ENCODE data around the gene GDF10.

DNA sequence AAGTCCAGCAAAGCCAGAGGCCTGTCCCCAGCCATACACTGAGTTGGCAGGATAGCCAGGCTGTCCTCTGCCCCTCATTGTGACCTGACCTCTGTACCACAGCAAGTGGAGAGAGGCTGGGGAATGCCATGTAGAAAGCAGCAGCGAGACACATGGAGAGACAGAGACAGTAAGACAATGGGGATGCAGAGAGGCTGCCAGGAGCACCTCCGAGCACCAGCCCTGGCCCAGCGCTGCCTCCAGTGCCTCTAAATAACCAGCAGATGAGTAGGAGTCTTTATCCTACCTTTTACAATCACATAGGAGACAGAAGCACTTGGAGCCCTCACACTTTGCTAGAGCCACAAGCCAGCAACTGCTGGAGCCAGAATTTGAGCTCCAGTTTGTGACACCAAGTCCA lies 30.4 kb downstream of the GDF10 start:
- TF ChIP-seq, protein P1, sequence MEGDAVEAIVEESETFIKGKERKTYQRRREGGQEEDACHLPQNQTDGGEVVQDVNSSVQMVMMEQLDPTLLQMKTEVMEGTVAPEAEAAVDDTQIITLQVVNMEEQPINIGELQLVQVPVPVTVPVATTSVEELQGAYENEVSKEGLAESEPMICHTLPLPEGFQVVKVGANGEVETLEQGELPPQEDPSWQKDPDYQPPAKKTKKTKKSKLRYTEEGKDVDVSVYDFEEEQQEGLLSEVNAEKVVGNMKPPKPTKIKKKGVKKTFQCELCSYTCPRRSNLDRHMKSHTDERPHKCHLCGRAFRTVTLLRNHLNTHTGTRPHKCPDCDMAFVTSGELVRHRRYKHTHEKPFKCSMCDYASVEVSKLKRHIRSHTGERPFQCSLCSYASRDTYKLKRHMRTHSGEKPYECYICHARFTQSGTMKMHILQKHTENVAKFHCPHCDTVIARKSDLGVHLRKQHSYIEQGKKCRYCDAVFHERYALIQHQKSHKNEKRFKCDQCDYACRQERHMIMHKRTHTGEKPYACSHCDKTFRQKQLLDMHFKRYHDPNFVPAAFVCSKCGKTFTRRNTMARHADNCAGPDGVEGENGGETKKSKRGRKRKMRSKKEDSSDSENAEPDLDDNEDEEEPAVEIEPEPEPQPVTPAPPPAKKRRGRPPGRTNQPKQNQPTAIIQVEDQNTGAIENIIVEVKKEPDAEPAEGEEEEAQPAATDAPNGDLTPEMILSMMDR (optimal IDR thresholded peaks at IDR 0.05 in 1 of 3, IDR thresholded peaks at IDR 0.05 in 1 of 3, conservative IDR thresholded peaks at IDR 0.05 in 1 of 3; ENCODE audit: extremely low read depth in 1 of 3, insufficient read depth in 2 of 3, low read length in 3 of 3), result no peak
- TF ChIP-seq EZH2 (IDR thresholded peaks at IDR 0.05; ENCODE audit: low read length), result no peak

Measured in keratinocyte (primary cell).